A549 treated with ZK216348 at 1 μM for 4 hours (cell line): Measurements from ENCODE around the gene PIP4P1. TPM values are rescaled to one million over a fixed set of nuclear protein-coding genes. Genes with fewer than 3 reads are reported as not detected.

Experiments
- total RNA-seq: library from RNA; stranded (reverse); fragments of 200-300 nt; extraction: Qiagen RNA extraction; gene quantifications from 5 replicates; pipeline ENCODE4 v1.2.3, GENCODE V29; 2022; ENCODE audit warnings: low read depth

Gene PIP4P1
- 26.3 to 41.0 TPM (median 34.0 TPM) in 5 replicates for total RNA-seq

GRCh38 chr14:20461225-20462141 lies at the start of gene PIP4P1:
Gene PIP4P1, minus strand, starts transcription at chr14:20461434. Its CDS starts 109 bp downstream, at chr14:20461325.

GRCh38 chr14:20469242-20469889 lies 8.1 kb upstream of the PIP4P1 start, which contains the start of gene PNP:
Gene PNP, plus strand, starts transcription at chr14:20469406. Its CDS starts 119 bp downstream, at chr14:20469525.

GRCh38 chr14:20454516-20455354 lies 6.5 kb downstream of the PIP4P1 start, which contains the start of the genes APEX1 and OSGEP:
Gene APEX1, plus strand, starts transcription at chr14:20455226. Its CDS starts 420 bp downstream, at chr14:20455646.
Gene OSGEP, minus strand, starts transcription at chr14:20454812. Its CDS starts 129 bp downstream, at chr14:20454683.

GRCh38 chr14:20435582-20436362 lies 25.5 kb downstream of the PIP4P1 start, which contains the start of gene KLHL33:
Gene KLHL33, minus strand, starts transcription at chr14:20436166. Its CDS starts 355 bp downstream, at chr14:20435811.

GRCh38 chr14:20412876-20413743 lies 48.1 kb downstream of the PIP4P1 start, which contains the start of gene TEP1:
Gene TEP1, minus strand, starts transcription at chr14:20413501. Its CDS starts 5,062 bp downstream, at chr14:20408439.

Other genes with a start within 250 kb of the PIP4P1 start
- gene OR11H6, start 237.7 kb downstream of the PIP4P1 start, total RNA-seq: not detected in 5 replicates
- not detected in 5 replicates for gene OR11H7, start 232.5 kb downstream of the PIP4P1 start, total RNA-seq
- gene OR11H4, start 222.1 kb downstream of the PIP4P1 start, total RNA-seq: not detected in 5 replicates
- 19.3 to 28.8 TPM (median 20.3 TPM) in 5 replicates for gene TTC5, start 155.5 kb downstream of the PIP4P1 start, total RNA-seq
- 36.5 to 60.3 TPM (median 39.8 TPM) in 5 replicates for gene CCNB1IP1, start 128.2 kb downstream of the PIP4P1 start, total RNA-seq
- gene PARP2, start 117.8 kb downstream of the PIP4P1 start, total RNA-seq: 19.6 to 28.9 TPM (median 20.4 TPM) in 5 replicates
- 9.1 to 13.3 TPM (median 9.9 TPM) in 5 replicates for gene TEP1, start 47.9 kb downstream of the PIP4P1 start, total RNA-seq
- gene KLHL33, start 25.3 kb downstream of the PIP4P1 start, total RNA-seq: not detected in 5 replicates
- gene OSGEP, start 6.6 kb downstream of the PIP4P1 start, total RNA-seq: 19.0 to 28.9 TPM (median 25.5 TPM) in 5 replicates
- gene APEX1, start 6.2 kb downstream of the PIP4P1 start, total RNA-seq: 248 to 284 TPM (median 259 TPM) in 5 replicates
- gene PNP, start 8.0 kb upstream of the PIP4P1 start, total RNA-seq: 148 to 204 TPM (median 152 TPM) in 5 replicates
- 0.20 to 0.40 TPM (median 0.27 TPM) in 5 replicates for gene RNASE10, start 44.1 kb upstream of the PIP4P1 start, total RNA-seq
- not detected in 5 replicates for gene RNASE9, start 99.6 kb upstream of the PIP4P1 start, total RNA-seq
- gene RNASE11, start 126.6 kb upstream of the PIP4P1 start, total RNA-seq: not detected in 5 replicates
- gene RNASE12, start 129.9 kb upstream of the PIP4P1 start, total RNA-seq: not detected in 5 replicates
- not detected in 5 replicates for gene OR6S1, start 180.3 kb upstream of the PIP4P1 start, total RNA-seq
- gene RNASE4, start 223.1 kb upstream of the PIP4P1 start, total RNA-seq: 4.3 to 9.6 TPM (median 7.4 TPM) in 5 replicates
- gene ANG, start 227.3 kb upstream of the PIP4P1 start, total RNA-seq: 7.8 to 11.1 TPM (median 10.5 TPM) in 5 replicates